ENCODE measurements around the gene ZNF699. TPM values are rescaled to one million over a fixed set of nuclear protein-coding genes. Genes with fewer than 3 reads are reported as not detected.

Gene ZNF699
- total RNA-seq, 4 donors from 2014 or later, result 14.2 to 19.1 (median 14.8) TPM

GRCh38 chr19:9251236-9251635, 58.4 kb downstream of the ZNF699 start:
- 81% methylated on average over 5 of the region's 5 CpGs for WGBS
- intact Hi-C loops (cut with DNase I), result no loop called here

GRCh38 chr19:9250630-9251029, 59.0 kb downstream of the ZNF699 start, which contains the start of gene OR7E24:
OR7E24 (plus strand) TSS chr19:9250930; CDS start chr19:9251044, 114 bp downstream.
- TF ChIP-seq EP300 (IDR thresholded peaks at IDR 0.05) (no peak), POLR2A (IDR thresholded peaks at IDR 0.05; ENCODE audit: low read depth) (no peak), POLR2AphosphoS5 (IDR thresholded peaks at IDR 0.05) (no peak), CTCF (IDR thresholded peaks at IDR 0.05) (no peak)
- Histone ChIP-seq H3K4me1 (no peaks in the 10 kb centered on the region), H3K36me3 (no peaks in the 10 kb centered on the region), H3K9me3 (peaks cover 0 to 3% (median 0%) of the 10 kb centered on the region in 4 donors), H3K27me3 (peaks cover 0 to 10% (median 0%) of the 10 kb centered on the region in 4 donors), H3K27ac (replicated peaks in 1 of 4) (no peak within 1 kb of the TSS), H3K4me3 (no peak within 1 kb of the TSS)
- no peak for DNase-seq (ENCODE audit: extremely low spot score)
- 83% methylated on average over 1 of the region's 1 CpG for WGBS
- intact Hi-C loops (cut with DNase I), result no loop called here

More at GRCh38 chr19:9251236-9251635, 58.4 kb downstream of the ZNF699 start:
- TF ChIP-seq EP300 (IDR thresholded peaks at IDR 0.05), result no peak
- TF ChIP-seq CTCF (IDR thresholded peaks at IDR 0.05), result no peak
- TF ChIP-seq POLR2A (IDR thresholded peaks at IDR 0.05; ENCODE audit: low read depth), result no peak
- Histone ChIP-seq H3K9me3 (peaks cover 0 to under 1% (median 0%) of the 10 kb centered on the region in 4 donors), H3K27me3 (peaks cover 0 to 10% (median 0%) of the 10 kb centered on the region in 4 donors), H3K4me1 (no peaks in the 10 kb centered on the region), H3K36me3 (no peaks in the 10 kb centered on the region), H3K4me3 (no peak overlapping the region), H3K27ac (replicated peaks in 1 of 4) (no peak overlapping the region)
- no peak for DNase-seq (ENCODE audit: extremely low spot score)

Other genes with a start within 250 kb of the ZNF699 start
- gene OR1M1, start 222.8 kb downstream of the ZNF699 start, total RNA-seq, result not detected
- not detected for gene OR7G2, start 202.4 kb downstream of the ZNF699 start, total RNA-seq
- not detected for gene OR7G1, start 194.1 kb downstream of the ZNF699 start, total RNA-seq
- gene OR7G3, start 182.9 kb downstream of the ZNF699 start, total RNA-seq, result not detected
- gene ZNF317, start 169.4 kb downstream of the ZNF699 start, total RNA-seq, result 10 to 100 TPM; 17.6 to 24.8 (median 21.5) TPM
- gene OR7D2, start 130.9 kb downstream of the ZNF699 start, total RNA-seq, result under 1 TPM in 1 of 4 donors, not detected in 3; 0.17 TPM
- not detected for gene OR7D4, start 90.2 kb downstream of the ZNF699 start, total RNA-seq
- not detected for gene OR7E24, start 58.9 kb downstream of the ZNF699 start, total RNA-seq
- 10 to 100 TPM in 3 of 4 donors, 1 to 10 TPM in 1; 8.8 to 18.9 (median 18.6) TPM for gene ZNF559, start 14.3 kb upstream of the ZNF699 start, total RNA-seq
- 1 to 10 TPM; 2.1 to 4.5 (median 3.0) TPM for gene ZNF177, start 53.2 kb upstream of the ZNF699 start, total RNA-seq
- gene ZNF266, start 125.7 kb upstream of the ZNF699 start, total RNA-seq, result 10 to 100 TPM; 12.0 to 18.1 (median 16.6) TPM
- not detected for gene ZNF560, start 188.8 kb upstream of the ZNF699 start, total RNA-seq
- gene ZNF426, start 228.8 kb upstream of the ZNF699 start, total RNA-seq, result 10 to 100 TPM; 13.7 to 19.4 (median 17.5) TPM